ENCODE results near the gene SHKBP1.
A peak's percentile ranks its signal among the peaks of the same experiment; 100 is the strongest.

SHKBP1 gene

GRCh38 chr19:40627486-40628279 lies 51.0 kb downstream of the SHKBP1 start:
- peak; percentile 31; the same call in 1 of the 3 replicates for ATAC-seq
- no peak for TF ChIP-seq CREB5 (CRISPR knock-in tag; IDR thresholded peaks at IDR 0.05; ENCODE audit: low read depth)
- TF ChIP-seq ZNF70 (CRISPR knock-in tag; IDR thresholded peaks at IDR 0.05): no peak
- TF ChIP-seq RARB (CRISPR knock-in tag; IDR thresholded peaks at IDR 0.05): no peak

DNA sequence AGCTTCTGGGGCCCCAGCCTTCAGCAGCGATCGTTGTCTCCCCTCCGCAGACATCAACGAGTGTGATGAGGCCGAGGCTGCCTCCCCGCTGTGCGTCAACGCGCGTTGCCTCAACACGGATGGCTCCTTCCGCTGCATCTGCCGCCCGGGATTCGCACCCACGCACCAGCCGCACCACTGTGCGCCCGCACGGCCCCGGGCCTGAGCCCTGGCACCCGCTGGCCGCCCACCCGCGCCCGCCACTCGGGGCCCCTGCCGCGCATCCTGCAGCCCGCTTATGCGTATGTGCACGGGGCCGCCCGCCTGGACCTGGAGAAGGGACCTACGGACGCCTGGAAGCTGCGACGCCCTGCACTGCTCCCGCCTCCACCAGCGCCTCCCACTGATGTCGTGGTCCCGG lies 52.7 kb downstream of the SHKBP1 start:
- no peak for ATAC-seq
- TF ChIP-seq ESRRG (CRISPR knock-in tag; IDR thresholded peaks at IDR 0.05) (no peak), PPARA (CRISPR knock-in tag; IDR thresholded peaks at IDR 0.05; ENCODE audit: borderline replicate concordance) (no peak), SNAI2 (CRISPR knock-in tag; IDR thresholded peaks at IDR 0.05) (no peak), CSDC2 (CRISPR knock-in tag; IDR thresholded peaks at IDR 0.05) (no peak)
- TF ChIP-seq, protein P1, sequence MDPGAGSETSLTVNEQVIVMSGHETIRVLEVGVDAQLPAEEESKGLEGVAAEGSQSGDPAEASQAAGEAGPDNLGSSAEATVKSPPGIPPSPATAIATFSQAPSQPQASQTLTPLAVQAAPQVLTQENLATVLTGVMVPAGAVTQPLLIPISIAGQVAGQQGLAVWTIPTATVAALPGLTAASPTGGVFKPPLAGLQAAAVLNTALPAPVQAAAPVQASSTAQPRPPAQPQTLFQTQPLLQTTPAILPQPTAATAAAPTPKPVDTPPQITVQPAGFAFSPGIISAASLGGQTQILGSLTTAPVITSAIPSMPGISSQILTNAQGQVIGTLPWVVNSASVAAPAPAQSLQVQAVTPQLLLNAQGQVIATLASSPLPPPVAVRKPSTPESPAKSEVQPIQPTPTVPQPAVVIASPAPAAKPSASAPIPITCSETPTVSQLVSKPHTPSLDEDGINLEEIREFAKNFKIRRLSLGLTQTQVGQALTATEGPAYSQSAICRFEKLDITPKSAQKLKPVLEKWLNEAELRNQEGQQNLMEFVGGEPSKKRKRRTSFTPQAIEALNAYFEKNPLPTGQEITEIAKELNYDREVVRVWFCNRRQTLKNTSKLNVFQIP (CRISPR knock-in tag; IDR thresholded peaks at IDR 0.05; ENCODE audit: borderline replicate concordance, low read depth): no peak

- TF ChIP-seq CREB5 (CRISPR knock-in tag; IDR thresholded peaks at IDR 0.05; ENCODE audit: low read depth): no peak
- TF ChIP-seq TSHZ2 (CRISPR knock-in tag; IDR thresholded peaks at IDR 0.05): no peak
- no peak for TF ChIP-seq ESRRG (CRISPR knock-in tag; IDR thresholded peaks at IDR 0.05)
- TF ChIP-seq ZFP3 (CRISPR knock-in tag; IDR thresholded peaks at IDR 0.05): no peak
- TF ChIP-seq, protein P1 (CRISPR knock-in tag; IDR thresholded peaks at IDR 0.05; ENCODE audit: borderline replicate concordance, low read depth): no peak
- no peak for TF ChIP-seq RARB (CRISPR knock-in tag; IDR thresholded peaks at IDR 0.05)
- no peak for TF ChIP-seq ZNF70 (CRISPR knock-in tag; IDR thresholded peaks at IDR 0.05)
- no peak for TF ChIP-seq TCF4 (CRISPR knock-in tag; IDR thresholded peaks at IDR 0.05; ENCODE audit: borderline replicate concordance)
- no peak for TF ChIP-seq GLIS3 (CRISPR knock-in tag; IDR thresholded peaks at IDR 0.05)
- no peak for TF ChIP-seq BACH2 (CRISPR knock-in tag; IDR thresholded peaks at IDR 0.05; ENCODE audit: borderline replicate concordance)
- TF ChIP-seq SNAI2 (CRISPR knock-in tag; IDR thresholded peaks at IDR 0.05): no peak
- no peak for TF ChIP-seq ARNTL (CRISPR knock-in tag; IDR thresholded peaks at IDR 0.05; ENCODE audit: borderline replicate concordance, low read depth)
- TF ChIP-seq, protein P2, sequence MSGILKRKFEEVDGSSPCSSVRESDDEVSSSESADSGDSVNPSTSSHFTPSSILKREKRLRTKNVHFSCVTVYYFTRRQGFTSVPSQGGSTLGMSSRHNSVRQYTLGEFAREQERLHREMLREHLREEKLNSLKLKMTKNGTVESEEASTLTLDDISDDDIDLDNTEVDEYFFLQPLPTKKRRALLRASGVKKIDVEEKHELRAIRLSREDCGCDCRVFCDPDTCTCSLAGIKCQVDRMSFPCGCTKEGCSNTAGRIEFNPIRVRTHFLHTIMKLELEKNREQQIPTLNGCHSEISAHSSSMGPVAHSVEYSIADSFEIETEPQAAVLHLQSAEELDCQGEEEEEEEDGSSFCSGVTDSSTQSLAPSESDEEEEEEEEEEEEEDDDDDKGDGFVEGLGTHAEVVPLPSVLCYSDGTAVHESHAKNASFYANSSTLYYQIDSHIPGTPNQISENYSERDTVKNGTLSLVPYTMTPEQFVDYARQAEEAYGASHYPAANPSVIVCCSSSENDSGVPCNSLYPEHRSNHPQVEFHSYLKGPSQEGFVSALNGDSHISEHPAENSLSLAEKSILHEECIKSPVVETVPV (CRISPR knock-in tag; IDR thresholded peaks at IDR 0.05): no peak
- TF ChIP-seq PATZ1 (CRISPR knock-in tag; IDR thresholded peaks at IDR 0.05; ENCODE audit: borderline replicate concordance): no peak
- ATAC-seq: no peak
These were observed 54.0 kb downstream of the SHKBP1 start for GRCh38 chr19:40630571-40631160.

Measured in SK-N-SH treated with all-trans-retinoic acid at 6 μM for 48 hours (cell line).